LHCN-M2 (cell line): ENCODE results near the gene ADM. TPM values are rescaled to one million over a fixed set of nuclear protein-coding genes. Genes with fewer than 3 reads are reported as not detected.

Source experiments
- DNase-seq: peaks from one replicate; pipeline ENCODE4 v3.0.0-alpha.2; 2012; ENCODE audit warnings: low read depth
- total RNA-seq: library from RNA; depleted of rRNA; stranded (reverse); fragments of >200 nt; gene quantifications from 2 replicates; pipeline ENCODE4 v1.2.3, GENCODE V29; 2014

Gene ADM
- total RNA-seq, 1 experiment from 2014 or later: 160 TPM

- peak; percentile 77 for DNase-seq
Measured at GRCh38 chr11:10309163-10310093, 4.6 kb downstream of the ADM start.

GRCh38 chr11:10310301-10310841 lies 5.5 kb downstream of the ADM start:
- no peak for DNase-seq

- no peak for DNase-seq
Measured at GRCh38 chr11:10311802-10312201, 6.9 kb downstream of the ADM start.

GRCh38 chr11:10314199-10315072 lies 9.6 kb downstream of the ADM start:
- DNase-seq: peak; percentile 56

GRCh38 chr11:10315083-10315482 lies 10.2 kb downstream of the ADM start:
- no peak for DNase-seq

- no peak for DNase-seq
Measured at GRCh38 chr11:10317151-10317755, 12.4 kb downstream of the ADM start.

- DNase-seq: no peak
Measured at GRCh38 chr11:10317776-10318526, 13.1 kb downstream of the ADM start.

GRCh38 chr11:10318527-10318802 lies 13.6 kb downstream of the ADM start:
- DNase-seq: peak; percentile 40

- no peak for DNase-seq
Measured at GRCh38 chr11:10319702-10320558, 15.1 kb downstream of the ADM start.

- no peak for DNase-seq
Measured at GRCh38 chr11:10320736-10321465, 16.0 kb downstream of the ADM start.

- DNase-seq: peak; percentile 57
Measured at GRCh38 chr11:10322401-10322800, 17.5 kb downstream of the ADM start.

- peak; percentile 91 for DNase-seq
Measured at GRCh38 chr11:10322830-10323792, 18.2 kb downstream of the ADM start.

GRCh38 chr11:10323793-10324170 lies 18.9 kb downstream of the ADM start:
- no peak for DNase-seq

- no peak for DNase-seq
Measured at GRCh38 chr11:10324474-10324873, 19.6 kb downstream of the ADM start.

- peak; percentile 88 for DNase-seq
Measured at GRCh38 chr11:10325277-10326011, 20.6 kb downstream of the ADM start.

GRCh38 chr11:10326012-10326964 lies 21.4 kb downstream of the ADM start:
- peak; percentile 54 for DNase-seq
